Activated CD4-positive, alpha-beta T cell treated with anti-CD3 and anti-CD28 coated beads, Interleukin-2, amount 10 ng/mL, durations not matched to agents 7 days and 5 days (primary cell): ENCODE results near the gene CCDC57. TPM values are rescaled to one million over a fixed set of nuclear protein-coding genes. Genes with fewer than 3 reads are reported as not detected.

Source experiments
- CTCF ChIA-PET: fragments of 350-600 bp; sonication (Branson Sonifier 250); formaldehyde crosslinking; loops from one replicate; lab custom pipeline; 2021; ENCODE audit warnings: antibody characterized with exemption; lab: Charles Lee
- POLR2A ChIA-PET: fragments of 350-600 bp; sonication (Branson Sonifier 250); formaldehyde crosslinking; loops from one replicate; lab custom pipeline; 2021; ENCODE audit warnings: antibody characterized with exemption; lab: Charles Lee
- DNase-seq: peaks from one replicate; pipeline ENCODE4 v3.0.0-alpha.2; 2020
- H3K27ac Mint-ChIP-seq: one replicate; pipeline ENCODE4 v1.8.0; 2021; ENCODE audit warnings: mild to moderate bottlenecking, moderate library complexity, mixed read lengths
- H3K27me3 Mint-ChIP-seq: one replicate; pipeline ENCODE4 v1.8.0; 2021; ENCODE audit warnings: mixed read lengths
- H3K36me3 Mint-ChIP-seq: one replicate; pipeline ENCODE4 v1.8.0; 2021; ENCODE audit warnings: low read depth, mixed read lengths
- H3K4me1 Mint-ChIP-seq: one replicate; pipeline ENCODE4 v1.8.0; 2021; ENCODE audit warnings: mixed read lengths
- H3K4me3 Mint-ChIP-seq: one replicate; pipeline ENCODE4 v1.8.0; 2021; ENCODE audit warnings: mild to moderate bottlenecking, moderate library complexity, mixed read lengths
- H3K9me3 Mint-ChIP-seq: one replicate; pipeline ENCODE4 v1.8.0; 2021; ENCODE audit warnings: mixed read lengths
- total RNA-seq, 2 experiments: library from RNA; stranded (reverse); gene quantifications; one replicate each; pipeline ENCODE4 v1.2.3, GENCODE V29; 2021

The CCDC57 gene
- total RNA-seq, 2 experiments from 2014 or later, result 60.5 to 69.7 TPM

DNA sequence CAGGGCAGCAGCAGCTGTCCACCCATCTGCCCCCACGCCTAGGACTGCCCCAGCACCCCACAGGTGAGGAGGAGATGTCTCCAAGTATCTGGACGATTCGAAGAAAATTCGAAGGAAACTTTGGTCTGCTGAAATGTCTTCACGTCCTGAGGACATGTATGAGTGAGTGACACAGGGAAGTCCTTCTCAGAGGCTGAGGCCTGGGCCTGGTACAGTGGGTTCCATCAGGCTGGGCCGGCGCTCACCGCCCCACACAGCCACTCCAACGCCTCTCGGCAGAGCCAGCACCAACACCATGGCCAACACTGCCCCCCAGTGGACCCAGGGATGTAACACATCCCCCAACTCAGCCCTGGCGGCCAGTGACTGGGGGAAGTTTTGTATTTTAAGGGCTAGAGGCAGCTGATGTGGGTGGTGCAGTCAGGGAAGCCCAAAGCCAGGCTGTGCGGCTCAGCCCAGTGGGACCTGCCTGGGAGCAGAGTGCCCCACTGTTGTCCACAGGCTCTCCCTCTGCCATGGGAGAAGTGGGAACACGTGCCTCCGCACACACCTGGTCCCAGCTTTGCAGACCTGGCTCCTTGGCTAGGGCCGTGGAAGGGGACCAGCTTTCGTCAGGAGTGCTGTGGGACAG lies 58.8 kb downstream of the CCDC57 start:
- no peak overlapping the region for H3K4me3 Mint-ChIP-seq
- H3K27me3 Mint-ChIP-seq, result no peaks in the 10 kb centered on the region
- peaks cover 6% of the 10 kb centered on the region for H3K4me1 Mint-ChIP-seq
- H3K27ac Mint-ChIP-seq, result peak overlapping the region; percentile 60
- ChIA-PET POLR2A (no interaction called here), CTCF (interaction anchor here (0.8 to 4.6 kb wide), 8 partner anchors 33 to 194 kb away, joined by 3 to 21 read pairs (median 4); partner anchors contain the start of genes DCXR and RAC3)
- peak; percentile 86 for DNase-seq
- H3K9me3 Mint-ChIP-seq, result no peaks in the 10 kb centered on the region
- H3K36me3 Mint-ChIP-seq, result no peaks in the 10 kb centered on the region

- Mint-ChIP-seq H3K9me3 (no peaks in the 10 kb centered on the region), H3K27ac (peak overlapping the region; percentile 60), H3K36me3 (no peaks in the 10 kb centered on the region), H3K4me1 (peaks cover 6% of the 10 kb centered on the region), H3K4me3 (no peak overlapping the region), H3K27me3 (no peaks in the 10 kb centered on the region)
- DNase-seq, result no peak
- ChIA-PET POLR2A (no interaction called here), CTCF (interaction anchor here (1.0 to 1.5 kb wide), 3 partner anchors 32 to 116 kb away, joined by 3 to 6 read pairs (median 4); partner anchors contain the start of gene DCXR)
Observed at GRCh38 chr17:82153295-82153691, 59.3 kb downstream of the CCDC57 start.

GRCh38 chr17:82152556-82153294 lies 59.9 kb downstream of the CCDC57 start:
- Mint-ChIP-seq H3K27ac (peak overlapping the region; percentile 42), H3K27me3 (no peaks in the 10 kb centered on the region), H3K4me3 (no peak overlapping the region), H3K4me1 (peaks cover 6% of the 10 kb centered on the region), H3K9me3 (no peaks in the 10 kb centered on the region), H3K36me3 (no peaks in the 10 kb centered on the region)
- no peak for DNase-seq
- ChIA-PET CTCF (interaction anchor here (0.9 to 1.5 kb wide), 4 partner anchors 11 to 123 kb away, joined by 3 to 6 read pairs (median 4); partner anchors contain the start of gene DCXR), POLR2A (no interaction called here)

GRCh38 chr17:82152114-82152513 lies 60.5 kb downstream of the CCDC57 start:
- ChIA-PET CTCF (interaction anchor here (0.9 to 1.4 kb wide), 3 partner anchors 11 to 123 kb away, joined by 3 to 4 read pairs (median 3); no protein-coding TSS in a partner anchor), POLR2A (no interaction called here)
- Mint-ChIP-seq H3K9me3 (no peaks in the 10 kb centered on the region), H3K36me3 (no peaks in the 10 kb centered on the region), H3K4me1 (peaks cover 6% of the 10 kb centered on the region), H3K4me3 (no peak overlapping the region), H3K27me3 (no peaks in the 10 kb centered on the region), H3K27ac (no peak overlapping the region)
- DNase-seq, result no peak

DNA sequence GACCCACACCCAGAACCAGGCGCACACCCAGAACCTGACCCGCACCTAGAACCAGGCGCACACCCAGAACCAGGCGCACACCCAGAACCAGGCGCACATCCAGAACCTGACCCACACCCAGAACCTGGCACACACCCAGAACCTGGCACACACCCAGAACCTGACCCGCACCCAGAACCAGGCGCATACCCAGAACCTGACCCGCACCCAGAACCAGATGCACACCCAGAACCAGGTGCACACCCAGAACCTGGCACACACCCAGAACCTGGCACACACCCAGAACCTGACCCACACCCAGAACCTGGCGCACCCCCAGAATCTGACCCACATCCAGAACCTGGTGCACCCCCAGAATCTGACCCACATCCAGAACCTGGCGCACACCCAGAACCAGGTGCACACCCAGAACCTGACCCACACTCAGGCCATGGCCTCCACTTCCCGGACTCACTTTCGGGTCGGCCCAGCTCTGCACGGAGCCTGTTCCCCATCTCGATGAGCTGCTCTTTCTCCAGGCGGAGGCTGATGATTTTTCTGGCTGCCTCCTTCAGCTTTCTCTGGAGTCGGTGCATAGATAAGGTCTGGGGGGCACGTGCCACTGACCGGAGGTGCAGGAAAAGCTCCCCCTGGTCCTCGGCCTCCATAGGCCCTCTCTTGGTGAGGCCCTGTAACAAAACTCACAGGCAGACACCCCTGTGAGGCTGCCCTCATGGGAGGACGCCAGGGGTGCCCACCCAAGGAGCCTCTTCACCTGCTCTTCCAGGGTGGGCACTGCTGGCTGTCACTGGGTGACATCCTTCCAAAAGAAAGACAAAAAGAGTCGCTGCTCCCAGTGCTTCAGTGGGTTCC lies 61.3 kb downstream of the CCDC57 start:
- Mint-ChIP-seq H3K4me3 (no peak overlapping the region), H3K27ac (peak overlapping the region; percentile 31), H3K36me3 (peaks cover 5% of the 10 kb centered on the region), H3K4me1 (peaks cover 6% of the 10 kb centered on the region), H3K27me3 (no peaks in the 10 kb centered on the region), H3K9me3 (no peaks in the 10 kb centered on the region)
- no peak for DNase-seq
- POLR2A ChIA-PET, result no interaction called here
- CTCF ChIA-PET, result interaction anchor here (0.6 to 1.4 kb wide), 3 partner anchors 10 to 175 kb away, joined by 3 to 4 read pairs (median 4); no protein-coding TSS in a partner anchor

DNA sequence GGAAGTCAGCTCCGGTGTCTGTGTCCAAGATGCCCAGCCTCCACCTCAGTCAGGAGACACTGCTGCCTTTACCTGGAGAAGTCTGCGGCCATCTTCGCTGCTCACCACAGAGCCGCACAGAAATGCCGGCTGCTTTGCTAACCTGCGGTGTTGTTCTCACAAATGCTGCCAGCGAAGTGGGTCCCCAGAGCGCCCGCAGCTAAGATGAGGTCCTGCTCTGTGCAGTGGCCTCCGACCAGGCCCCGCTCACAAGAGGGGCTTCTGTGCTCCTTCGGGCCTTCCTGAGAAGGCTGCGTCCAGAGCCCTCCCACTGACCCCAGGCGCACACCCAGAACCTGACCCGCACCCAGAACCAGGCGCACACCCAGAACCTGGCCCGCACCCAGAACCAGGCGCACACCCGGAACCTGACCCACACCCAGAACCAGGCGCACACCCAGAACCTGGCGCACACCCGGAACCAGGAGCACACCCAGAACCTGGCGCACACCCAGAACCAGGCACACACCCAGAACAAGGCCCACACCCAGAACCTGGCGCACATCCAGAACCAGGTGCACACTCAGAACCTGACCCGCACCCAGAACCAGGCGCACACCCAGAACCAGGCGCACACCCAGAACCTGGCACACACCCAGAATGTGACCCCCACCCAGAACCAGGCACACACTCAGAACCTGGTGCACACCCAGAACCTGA lies 63.1 kb downstream of the CCDC57 start:
- H3K27me3 Mint-ChIP-seq, result no peaks in the 10 kb centered on the region
- H3K4me3 Mint-ChIP-seq, result no peak overlapping the region
- DNase-seq, result no peak
- no peak overlapping the region for H3K27ac Mint-ChIP-seq
- CTCF ChIA-PET, result no interaction called here
- POLR2A ChIA-PET, result no interaction called here
- no peaks in the 10 kb centered on the region for H3K9me3 Mint-ChIP-seq
- H3K4me1 Mint-ChIP-seq, result peaks cover 6% of the 10 kb centered on the region
- peaks cover 5% of the 10 kb centered on the region for H3K36me3 Mint-ChIP-seq

DNA sequence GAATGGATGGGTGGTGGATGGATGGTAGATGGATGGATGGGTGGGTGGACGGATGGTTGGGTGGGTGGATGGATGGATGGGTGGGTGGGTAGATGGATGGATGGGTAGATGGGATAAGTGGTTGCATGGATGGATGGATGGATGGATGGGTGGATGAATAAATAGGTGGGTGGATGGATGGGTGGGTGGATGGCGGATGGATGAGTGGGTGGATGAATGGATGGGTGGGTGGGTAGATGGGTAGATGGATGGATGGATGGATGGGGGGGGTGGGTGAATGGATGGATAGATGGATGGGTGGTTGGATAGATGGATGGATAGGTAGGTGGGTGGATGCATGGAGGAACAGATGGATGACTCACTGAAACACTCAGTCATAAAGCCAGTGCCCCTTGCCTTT lies 63.6 kb downstream of the CCDC57 start:
- Mint-ChIP-seq H3K4me3 (no peak overlapping the region), H3K27me3 (no peaks in the 10 kb centered on the region), H3K27ac (no peak overlapping the region), H3K9me3 (no peaks in the 10 kb centered on the region), H3K4me1 (peaks cover 6% of the 10 kb centered on the region), H3K36me3 (peaks cover 5% of the 10 kb centered on the region)
- ChIA-PET CTCF (no interaction called here), POLR2A (no interaction called here)
- DNase-seq, result no peak

GRCh38 chr17:82148011-82148410 lies 64.6 kb downstream of the CCDC57 start:
- CTCF ChIA-PET, result no interaction called here
- peaks cover 2% of the 10 kb centered on the region for H3K4me1 Mint-ChIP-seq

GRCh38 chr17:82146663-82147654 lies 65.7 kb downstream of the CCDC57 start:
- POLR2A ChIA-PET, result no interaction called here

More at GRCh38 chr17:82148011-82148410, 64.6 kb downstream of the CCDC57 start:
- H3K9me3 Mint-ChIP-seq, result no peaks in the 10 kb centered on the region
- H3K27me3 Mint-ChIP-seq, result no peaks in the 10 kb centered on the region
- H3K27ac Mint-ChIP-seq, result no peak overlapping the region
- no peak for DNase-seq
- H3K36me3 Mint-ChIP-seq, result peaks cover 5% of the 10 kb centered on the region
- H3K4me3 Mint-ChIP-seq, result no peak overlapping the region
- POLR2A ChIA-PET, result no interaction called here

DNA sequence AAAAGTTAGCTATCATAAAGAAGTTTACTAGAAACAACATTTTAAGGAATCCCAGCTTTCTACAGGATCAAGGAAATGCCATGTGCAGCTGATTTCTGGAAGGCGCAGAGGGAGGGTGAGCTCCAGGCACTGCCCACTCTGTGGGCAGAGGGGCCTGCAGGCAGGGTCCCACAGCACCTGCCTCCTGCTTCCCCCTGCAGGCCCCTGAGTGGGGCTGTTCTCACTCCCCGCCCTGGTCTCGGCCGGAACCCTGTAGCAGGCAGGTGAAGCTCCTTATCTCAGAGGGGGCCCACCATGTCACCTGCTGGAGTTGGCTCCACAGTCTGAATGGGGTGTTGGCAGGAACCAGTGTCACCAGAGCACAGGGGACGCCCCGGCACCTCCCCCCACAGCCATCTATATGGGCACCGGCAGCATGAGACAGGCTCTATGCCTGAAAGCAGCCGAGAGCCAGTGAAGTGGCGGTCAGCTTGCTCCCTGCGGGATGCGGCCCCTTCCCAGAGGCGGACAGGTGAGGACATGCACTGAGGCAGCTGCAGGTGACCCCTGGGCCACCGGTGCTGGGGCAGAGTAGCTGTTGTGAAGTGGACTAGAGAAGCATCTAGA lies 67.0 kb downstream of the CCDC57 start:
- Mint-ChIP-seq H3K27me3 (no peaks in the 10 kb centered on the region), H3K4me3 (no peak overlapping the region), H3K9me3 (no peaks in the 10 kb centered on the region), H3K27ac (no peak overlapping the region), H3K4me1 (peaks cover 2% of the 10 kb centered on the region), H3K36me3 (peaks cover 5% of the 10 kb centered on the region)
- ChIA-PET POLR2A (no interaction called here), CTCF (interaction anchor here (0.7 to 1.8 kb wide), 3 partner anchors 25 to 115 kb away, joined by 3 to 4 read pairs (median 3); no protein-coding TSS in a partner anchor)
- DNase-seq, result no peak

More at GRCh38 chr17:82146663-82147654, 65.7 kb downstream of the CCDC57 start:
- Mint-ChIP-seq H3K4me3 (no peak overlapping the region), H3K9me3 (no peaks in the 10 kb centered on the region), H3K4me1 (peaks cover 2% of the 10 kb centered on the region), H3K27me3 (no peaks in the 10 kb centered on the region), H3K27ac (no peak overlapping the region), H3K36me3 (peaks cover 5% of the 10 kb centered on the region)
- no peak for DNase-seq
- CTCF ChIA-PET, result interaction anchor here (1.8 kb wide), 1 partner anchor 116 kb away, joined by 4 read pairs; no protein-coding TSS in a partner anchor

- Mint-ChIP-seq H3K4me1 (peaks cover 2% of the 10 kb centered on the region), H3K27ac (no peak overlapping the region), H3K9me3 (no peaks in the 10 kb centered on the region), H3K27me3 (no peaks in the 10 kb centered on the region), H3K4me3 (no peak overlapping the region), H3K36me3 (peaks cover 5% of the 10 kb centered on the region)
- CTCF ChIA-PET, result no interaction called here
- DNase-seq, result no peak
- POLR2A ChIA-PET, result no interaction called here
Observed at GRCh38 chr17:82143333-82143732, 69.3 kb downstream of the CCDC57 start.
